Activated naive CD4-positive, alpha-beta T cell treated with anti-CD3 and anti-CD28 coated beads, Interleukin-2, amount 50 U/mL, for 16 hours (primary cell): ENCODE measurements around the gene KRTAP4-11.
"Not testable (repeated sequence)": the region's sequence is repeated elsewhere in the genome, so short reads cannot be mapped to it uniquely, and the experiment has no call there.

Experiments used
- DNase-seq: peaks from one replicate; pipeline ENCODE4 v3.0.0-alpha.2; 2020

The KRTAP4-11 gene

GRCh38 chr17:41123292-41123990 lies 5.3 kb upstream of the KRTAP4-11 start:
- not testable (repeated sequence) for DNase-seq

- DNase-seq, result no peak
Observed at GRCh38 chr17:41121742-41122141, 3.6 kb upstream of the KRTAP4-11 start.

- not testable (repeated sequence) for DNase-seq
Observed at GRCh38 chr17:41119696-41120690, 1.8 kb upstream of the KRTAP4-11 start.

GRCh38 chr17:41118721-41119120 lies 548 bp upstream of the KRTAP4-11 start:
- DNase-seq, result no peak

GRCh38 chr17:41116297-41116696 lies 1.9 kb downstream of the KRTAP4-11 start:
- DNase-seq, result no peak

GRCh38 chr17:41111151-41111885 lies 6.9 kb downstream of the KRTAP4-11 start:
- DNase-seq, result no peak

GRCh38 chr17:41108728-41109386 lies 9.3 kb downstream of the KRTAP4-11 start:
- DNase-seq, result not testable (repeated sequence)

- DNase-seq, result no peak
Observed at GRCh38 chr17:41107941-41108450, 10.2 kb downstream of the KRTAP4-11 start.

- DNase-seq, result not testable (repeated sequence)
Observed at GRCh38 chr17:41105347-41105746, 12.8 kb downstream of the KRTAP4-11 start, which contains the start of gene KRTAP4-9. Gene KRTAP4-9 (plus strand): TSS chr17:41105389. CDS start chr17:41105389, 0 bp downstream.

GRCh38 chr17:41104386-41105038 lies 13.7 kb downstream of the KRTAP4-11 start:
- not testable (repeated sequence) for DNase-seq

- no peak for DNase-seq
Observed at GRCh38 chr17:41103896-41104295, 14.3 kb downstream of the KRTAP4-11 start.

GRCh38 chr17:41101586-41102259 lies 16.4 kb downstream of the KRTAP4-11 start, which contains the start of gene KRTAP4-16:
Gene KRTAP4-16 (minus strand): TSS chr17:41102209. CDS start chr17:41102209, 0 bp downstream.
- DNase-seq, result no peak

GRCh38 chr17:41099682-41100480 lies 18.3 kb downstream of the KRTAP4-11 start:
- not testable (repeated sequence) for DNase-seq

- no peak for DNase-seq
Observed at GRCh38 chr17:41098481-41098880, 19.7 kb downstream of the KRTAP4-11 start.

- DNase-seq, result no peak
Observed at GRCh38 chr17:41098042-41098441, 20.1 kb downstream of the KRTAP4-11 start, which contains the start of gene KRTAP4-8. Gene KRTAP4-8 (minus strand): TSS chr17:41098142. CDS start chr17:41098084, 58 bp downstream.

- DNase-seq, result no peak
Observed at GRCh38 chr17:41096055-41096454, 22.1 kb downstream of the KRTAP4-11 start.

GRCh38 chr17:41088760-41089352 lies 29.3 kb downstream of the KRTAP4-11 start:
- DNase-seq, result not testable (repeated sequence)

- DNase-seq, result not testable (repeated sequence)
Observed at GRCh38 chr17:41084100-41084856, 33.9 kb downstream of the KRTAP4-11 start, which contains the start of gene KRTAP4-7. Gene KRTAP4-7 (plus strand): TSS chr17:41084150. CDS start chr17:41084207, 57 bp downstream.
